ENCODE measurements around the gene ANKRD42. TPM values are rescaled to one million over a fixed set of nuclear protein-coding genes. Genes with fewer than 3 reads are reported as not detected.

ANKRD42 gene
- total and polyA plus RNA-seq, 9 of the 15 experiments (the other 6 are each of a cell fraction or from before 2014, with no cell fraction given): 2.8 to 9.1 (median 6.1) TPM

- TF ChIP-seq ZBTB5 (IDR thresholded peaks at IDR 0.05): no peak
- TF ChIP-seq CUX1 (CRISPR knock-in tag; IDR thresholded peaks at IDR 0.05): peak; percentile 58; the same call in 1 of the 2 replicates
- no peak for TF ChIP-seq TCFL5 (CRISPR knock-in tag; conservative IDR thresholded peaks at IDR 0.05)
- TF ChIP-seq NONO (IDR thresholded peaks at IDR 0.05; ENCODE audit: low read depth in 2 of 2, low read length in 1 of 2): peak in 1 of 2 experiments; percentile 50; a peak in 1 of 4 replicates
- peak; percentile 61 for TF ChIP-seq LCOR (CRISPR knock-in tag; IDR thresholded peaks at IDR 0.05)
- no peak for TF ChIP-seq RBM34 (IDR thresholded peaks at IDR 0.05; ENCODE audit: borderline replicate concordance, insufficient read depth, low read length)
- TF ChIP-seq, protein P1, sequence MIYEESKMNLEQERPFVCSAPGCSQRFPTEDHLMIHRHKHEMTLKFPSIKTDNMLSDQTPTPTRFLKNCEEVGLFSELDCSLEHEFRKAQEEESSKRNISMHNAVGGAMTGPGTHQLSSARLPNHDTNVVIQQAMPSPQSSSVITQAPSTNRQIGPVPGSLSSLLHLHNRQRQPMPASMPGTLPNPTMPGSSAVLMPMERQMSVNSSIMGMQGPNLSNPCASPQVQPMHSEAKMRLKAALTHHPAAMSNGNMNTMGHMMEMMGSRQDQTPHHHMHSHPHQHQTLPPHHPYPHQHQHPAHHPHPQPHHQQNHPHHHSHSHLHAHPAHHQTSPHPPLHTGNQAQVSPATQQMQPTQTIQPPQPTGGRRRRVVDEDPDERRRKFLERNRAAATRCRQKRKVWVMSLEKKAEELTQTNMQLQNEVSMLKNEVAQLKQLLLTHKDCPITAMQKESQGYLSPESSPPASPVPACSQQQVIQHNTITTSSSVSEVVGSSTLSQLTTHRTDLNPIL (CRISPR knock-in tag; IDR thresholded peaks at IDR 0.05): no peak
- TF ChIP-seq ADNP (tag; IDR thresholded peaks at IDR 0.05): no peak
- no peak for TF ChIP-seq ZNF23 (CRISPR knock-in tag; IDR thresholded peaks at IDR 0.05)
- TF ChIP-seq BRF2 (IDR thresholded peaks at IDR 0.05; ENCODE audit: borderline replicate concordance, insufficient read depth, insufficient read length): no peak
- no peak for TF ChIP-seq TRIM24 (IDR thresholded peaks at IDR 0.05)
- TF ChIP-seq PBX2 (CRISPR knock-in tag; IDR thresholded peaks at IDR 0.05; ENCODE audit: low read depth): no peak
- TF ChIP-seq PBX2 (tag; conservative IDR thresholded peaks at IDR 0.05; ENCODE audit: low read depth): no peak
- TF ChIP-seq TARDBP (IDR thresholded peaks at IDR 0.05): 0 out of 2 replicates have a peak, but pooled peaks have one; percentile 22
Observed at GRCh38 chr11:83285771-83286528, 92.4 kb downstream of the ANKRD42 start, which contains the start of gene CCDC90B (continued).
